ENCODE results near the gene HESX1.

HESX1 gene

GRCh38 chr3:57199895-57200297, at the start of gene HESX1:
Gene HESX1 (minus strand): TSS chr3:57199978. CDS start chr3:57199918, 60 bp downstream.
- DNase-seq (ENCODE audit: insufficient read length, low spot score), result no peak
- FAIRE-seq, result no peak

GRCh38 chr3:57244946-57245345, 45.2 kb upstream of the HESX1 start:
- DNase-seq (ENCODE audit: insufficient read length, low spot score), result no peak
- FAIRE-seq, result no peak

GRCh38 chr3:57234613-57235575, 35.1 kb upstream of the HESX1 start:
- no peak for FAIRE-seq
- DNase-seq (ENCODE audit: insufficient read length, low spot score), result no peak

GRCh38 chr3:57233799-57234198, 34.0 kb upstream of the HESX1 start:
- FAIRE-seq, result no peak
- no peak for DNase-seq (ENCODE audit: insufficient read length, low spot score)

- DNase-seq (ENCODE audit: insufficient read length, low spot score), result no peak
- FAIRE-seq, result no peak
These were observed 30.2 kb upstream of the HESX1 start for GRCh38 chr3:57230006-57230405.

- DNase-seq (ENCODE audit: insufficient read length, low spot score) (peak; percentile 26), FAIRE-seq (peak; percentile 84)
These were observed 28.4 kb upstream of the HESX1 start for GRCh38 chr3:57227930-57228751.

- DNase-seq (ENCODE audit: insufficient read length, low spot score) (peak; percentile 87), FAIRE-seq (peak; percentile 85)
These were observed 27.6 kb upstream of the HESX1 start, which contains the start of gene APPL1 for GRCh38 chr3:57227204-57227929. Gene APPL1 (plus strand): TSS chr3:57227729. CDS start chr3:57227884, 155 bp downstream.

- DNase-seq (ENCODE audit: insufficient read length, low spot score), result no peak
- FAIRE-seq, result peak; percentile 64
These were observed 26.4 kb upstream of the HESX1 start for GRCh38 chr3:57226176-57226575.

GRCh38 chr3:57224856-57225255, 25.1 kb upstream of the HESX1 start:
- peak; percentile 42 for FAIRE-seq
- no peak for DNase-seq (ENCODE audit: insufficient read length, low spot score)

GRCh38 chr3:57221883-57222282, 22.1 kb upstream of the HESX1 start:
- FAIRE-seq (no peak), DNase-seq (ENCODE audit: insufficient read length, low spot score) (no peak)

GRCh38 chr3:57206423-57206822, 6.6 kb upstream of the HESX1 start:
- FAIRE-seq (peak; percentile 81), DNase-seq (ENCODE audit: insufficient read length, low spot score) (no peak)

- DNase-seq (ENCODE audit: insufficient read length, low spot score) (no peak), FAIRE-seq (no peak)
These were observed 5.1 kb downstream of the HESX1 start for GRCh38 chr3:57194641-57195040.

GRCh38 chr3:57192028-57192427, 7.8 kb downstream of the HESX1 start:
- FAIRE-seq (no peak), DNase-seq (ENCODE audit: insufficient read length, low spot score) (no peak)

- DNase-seq (ENCODE audit: insufficient read length, low spot score) (no peak), FAIRE-seq (no peak)
These were observed 15.3 kb downstream of the HESX1 start for GRCh38 chr3:57184526-57184925.

- FAIRE-seq (no peak), DNase-seq (ENCODE audit: insufficient read length, low spot score) (no peak)
These were observed 20.0 kb downstream of the HESX1 start for GRCh38 chr3:57179580-57180410.

GRCh38 chr3:57176045-57176444, 23.7 kb downstream of the HESX1 start:
- DNase-seq (ENCODE audit: insufficient read length, low spot score) (no peak), FAIRE-seq (no peak)

- DNase-seq (ENCODE audit: insufficient read length, low spot score), result no peak
- no peak for FAIRE-seq
These were observed 26.1 kb downstream of the HESX1 start for GRCh38 chr3:57173687-57174086.

- DNase-seq (ENCODE audit: insufficient read length, low spot score) (no peak), FAIRE-seq (no peak)
These were observed 28.8 kb downstream of the HESX1 start for GRCh38 chr3:57170946-57171345.

- FAIRE-seq (peak; percentile 87), DNase-seq (ENCODE audit: insufficient read length, low spot score) (peak; percentile 54)
These were observed 29.7 kb downstream of the HESX1 start for GRCh38 chr3:57169872-57170623.

Data from GM19239 (cell line).